ENCODE results near the gene PPP2R3B.

DNA sequence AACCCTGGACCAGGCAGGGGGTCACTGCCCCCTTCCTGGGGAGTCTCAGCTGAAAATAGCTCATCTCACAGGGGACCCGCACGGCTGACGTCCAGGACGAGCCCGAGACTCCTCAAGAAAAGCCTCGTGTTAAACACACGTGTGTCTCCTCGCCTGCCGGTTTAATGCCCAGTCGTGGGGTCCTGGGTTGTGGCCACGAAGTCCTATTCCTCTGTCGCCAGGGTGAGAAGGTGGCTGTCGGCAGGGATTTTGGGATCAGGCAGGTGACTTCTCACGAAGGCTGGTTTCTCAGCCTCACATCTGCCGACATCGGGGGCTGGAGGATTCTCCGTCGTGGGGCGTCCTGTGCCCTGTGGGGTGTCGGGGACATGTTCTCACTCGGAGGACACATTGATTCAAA, 44.3 kb upstream of the PPP2R3B start:
- TF ChIP-seq CTCF (IDR thresholded peaks at IDR 0.05) = no peak
- TF ChIP-seq POLR2A (IDR thresholded peaks at IDR 0.05) = no peak

Measured in heart left ventricle (tissue), 13 donors.